NCI-H2227 treated with DMSO at 0.1 percent for 48 hours (cell line): Measurements from ENCODE around the gene SUN5.

Experiments used
- DNase-seq: peaks from one replicate; lab custom pipeline; 2025; lab: John Stamatoyannopoulos, UW

SUN5 gene

GRCh38 chr20:33014336-33015113 is 10.3 kb upstream of the SUN5 start:
- no peak for DNase-seq

DNA sequence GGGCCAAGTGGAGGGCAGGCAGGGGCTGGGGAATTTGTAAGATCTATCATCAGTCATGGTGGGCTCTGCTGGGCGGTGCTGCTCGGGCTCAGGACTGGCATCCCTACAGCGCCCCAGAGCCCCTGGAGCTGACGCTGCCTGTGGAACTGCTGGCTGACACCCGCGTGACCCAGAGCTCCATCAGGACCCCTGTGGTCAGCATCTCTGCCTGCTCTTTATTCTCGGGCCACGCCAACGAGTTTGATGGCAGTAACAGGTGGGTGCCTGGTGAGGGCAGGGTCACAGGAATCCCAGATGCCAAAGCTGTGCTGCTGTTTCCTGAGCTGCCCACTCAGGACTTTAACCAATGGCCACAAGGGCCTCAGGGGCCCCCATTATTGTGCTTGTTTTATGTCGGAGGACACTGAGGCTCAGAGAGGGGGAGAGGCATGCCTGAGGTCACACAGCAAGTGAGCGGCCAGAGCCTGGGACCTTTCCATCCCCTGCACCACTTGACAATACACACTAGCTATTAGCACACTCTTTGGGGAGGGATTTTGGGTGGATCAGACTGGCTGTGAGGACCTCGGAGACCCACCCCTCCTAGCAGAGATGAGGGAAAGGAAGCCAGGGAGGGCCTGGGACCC is 9.6 kb upstream of the SUN5 start:
- no peak for DNase-seq

- DNase-seq: no peak
Measured at GRCh38 chr20:33012327-33013189, 8.3 kb upstream of the SUN5 start.

GRCh38 chr20:33010674-33011449 is 6.6 kb upstream of the SUN5 start:
- no peak for DNase-seq

DNA sequence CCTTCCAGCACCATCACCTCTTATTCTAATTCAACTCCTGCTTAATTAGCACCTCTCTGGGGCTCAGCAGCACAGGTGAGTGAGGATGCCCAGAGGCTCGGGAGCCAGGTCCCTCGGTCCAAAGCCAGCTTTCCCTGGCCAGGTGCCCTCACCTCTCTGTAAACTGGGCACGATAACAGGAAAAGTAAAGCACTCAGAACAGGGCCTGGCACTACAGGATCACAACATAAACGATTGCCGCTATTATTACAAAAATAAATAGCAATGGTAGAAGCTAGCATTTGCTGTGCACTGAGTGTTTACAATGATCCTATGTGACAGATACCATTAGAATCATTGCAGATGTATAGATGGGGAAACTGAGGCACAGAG is 5.9 kb upstream of the SUN5 start:
- DNase-seq: no peak

DNA sequence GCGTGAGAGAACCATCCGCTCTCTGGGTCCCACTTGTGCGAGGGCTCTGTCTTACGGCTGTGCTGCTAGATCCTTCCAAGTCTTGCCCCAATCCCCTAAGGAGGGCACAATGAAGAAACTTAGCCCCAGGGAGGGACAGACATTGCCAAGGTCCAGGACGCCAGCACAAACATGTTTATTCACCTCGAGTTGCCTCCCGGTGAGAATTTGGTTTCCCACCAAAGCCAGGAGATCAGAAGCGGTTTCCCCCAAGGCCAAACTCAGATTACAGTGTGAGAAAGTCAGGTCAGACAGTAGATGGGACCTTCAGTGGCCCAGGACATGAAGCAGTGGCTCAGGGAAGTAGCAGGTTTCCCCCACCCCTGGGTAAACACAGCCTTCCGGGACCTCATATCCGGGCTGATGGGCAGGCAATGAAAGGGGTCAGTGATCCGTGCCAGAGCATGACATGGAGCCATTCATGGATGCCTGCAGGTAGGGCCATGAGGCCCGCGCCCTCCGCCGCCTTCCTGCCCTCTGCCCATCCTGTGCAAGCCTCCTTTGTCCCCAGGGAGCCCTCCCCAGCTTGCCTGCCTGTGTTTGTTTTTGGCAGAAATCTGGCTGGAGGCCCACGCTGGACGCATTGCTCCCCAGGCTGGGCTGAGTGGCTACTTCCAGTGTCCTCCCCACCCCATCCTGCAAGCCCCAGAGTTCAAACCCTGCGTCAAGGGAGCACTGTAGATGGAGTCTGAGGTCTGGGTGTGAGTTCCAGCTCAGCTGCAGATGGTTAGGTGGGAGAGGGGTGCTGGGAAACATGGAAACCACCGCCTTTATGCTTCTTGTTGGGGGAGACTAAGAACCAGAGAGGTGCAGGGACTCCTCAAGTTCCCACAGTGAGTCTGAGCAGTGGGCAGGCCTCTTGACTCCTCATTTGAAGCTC is 5.2 kb upstream of the SUN5 start:
- no peak for DNase-seq

- DNase-seq: no peak
Measured at GRCh38 chr20:33008336-33009213, 4.3 kb upstream of the SUN5 start.

GRCh38 chr20:33007376-33008335 is 3.4 kb upstream of the SUN5 start, which contains the start of gene BPIFB2:
TSS of gene BPIFB2 (plus strand) at chr20:33007704. CDS start at chr20:33008575, 871 bp downstream.
- DNase-seq: no peak

DNA sequence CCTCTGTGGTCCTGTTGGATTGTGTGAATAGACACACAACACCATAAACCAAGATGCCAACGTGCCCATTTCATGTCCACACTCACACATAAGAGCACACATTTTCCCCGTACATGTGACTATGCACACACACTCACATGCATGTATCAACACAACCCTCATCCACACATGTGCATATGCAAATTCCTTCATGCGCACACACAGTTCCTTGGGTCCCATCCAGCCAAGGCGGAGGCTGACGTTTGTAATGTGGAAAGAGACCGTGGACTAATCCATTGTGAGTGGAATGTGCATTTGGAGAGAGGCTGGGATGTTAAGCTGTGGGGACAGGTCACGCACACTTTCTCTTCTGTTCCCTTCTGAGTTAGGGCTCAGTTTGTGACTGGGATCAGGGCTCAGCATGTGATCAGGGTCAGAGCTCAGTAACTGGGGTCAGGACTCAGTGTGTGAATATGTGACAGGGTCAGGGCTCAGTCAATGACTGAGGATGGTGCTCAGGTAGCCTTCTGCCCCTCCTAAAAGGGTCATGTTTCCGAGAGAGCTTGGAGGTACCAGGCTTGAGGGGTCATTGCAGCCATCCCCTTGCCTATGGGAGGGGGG is 2.6 kb upstream of the SUN5 start:
- DNase-seq: no peak

- no peak for DNase-seq
Measured at GRCh38 chr20:33005908-33006775, 1.9 kb upstream of the SUN5 start.

GRCh38 chr20:33005132-33005566 is 916 bp upstream of the SUN5 start:
- no peak for DNase-seq

- no peak for DNase-seq
Measured at GRCh38 chr20:33002087-33002808, 2.0 kb downstream of the SUN5 start.

DNA sequence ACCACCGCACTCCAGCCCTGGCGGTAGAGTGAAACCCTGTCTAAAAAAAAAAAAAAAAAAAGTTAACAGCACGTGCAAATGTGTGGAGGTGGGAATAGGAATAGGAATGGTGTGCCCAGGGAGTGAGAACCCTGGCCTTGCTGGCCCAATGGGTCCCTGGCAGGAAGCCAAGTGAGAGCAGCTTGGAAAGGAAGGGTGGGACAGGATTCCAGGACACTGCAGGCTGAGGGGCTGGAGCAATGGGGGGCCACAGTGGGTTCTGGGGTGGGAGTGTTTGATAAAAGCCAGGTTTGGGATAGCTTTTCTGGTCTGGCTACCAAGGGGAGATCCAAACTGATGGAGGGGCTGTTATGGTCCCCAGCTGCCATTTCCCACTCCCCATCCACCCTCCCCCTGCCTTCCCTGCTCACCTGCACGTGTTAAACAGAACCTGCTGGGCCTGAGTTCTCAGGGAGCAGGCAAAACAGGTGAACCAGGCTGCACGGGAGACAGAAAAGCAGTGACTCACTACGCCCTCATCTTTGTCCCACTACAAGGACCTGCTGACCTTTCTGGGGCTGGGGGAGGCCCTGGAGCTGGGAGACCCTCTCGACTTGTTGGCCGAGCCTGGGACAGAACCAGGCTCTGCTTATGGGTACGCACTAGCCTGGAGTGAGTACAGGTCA is 3.3 kb downstream of the SUN5 start:
- DNase-seq: no peak

DNA sequence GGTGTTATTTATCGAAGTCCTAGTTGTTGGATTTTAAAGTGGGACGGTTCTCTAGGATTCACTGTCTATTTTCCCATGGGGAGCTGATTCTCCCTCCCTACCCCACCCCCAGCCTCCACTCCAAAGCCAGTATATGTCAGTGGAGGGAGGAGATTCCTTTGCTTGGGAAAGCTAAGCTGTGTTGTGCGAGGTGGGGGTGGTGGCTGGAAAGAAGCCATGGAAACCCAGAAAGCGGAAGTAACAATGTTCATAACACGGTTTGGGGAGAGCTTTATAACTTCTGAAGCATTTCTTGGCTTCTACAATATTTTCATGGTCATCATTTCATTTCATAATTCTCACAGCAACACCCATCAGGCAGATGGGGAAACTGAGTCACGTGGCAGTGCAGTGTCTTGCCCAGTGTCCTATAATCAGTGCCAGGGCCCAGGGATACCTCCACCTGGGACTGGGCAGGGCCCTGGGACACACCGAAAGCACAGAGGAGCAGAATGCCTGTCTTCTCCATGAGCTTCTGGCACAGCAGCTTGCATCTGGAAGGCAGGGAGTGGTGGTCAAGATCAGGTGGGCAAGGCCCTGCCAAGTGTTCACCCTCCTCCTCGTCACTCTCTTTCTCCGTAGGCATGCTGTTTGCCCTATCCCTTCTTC is 4.5 kb downstream of the SUN5 start:
- no peak for DNase-seq

- DNase-seq: no peak
Measured at GRCh38 chr20:32997431-32997830, 6.8 kb downstream of the SUN5 start.
